ENCODE results near the gene GMPPB. TPM values are rescaled to one million over a fixed set of nuclear protein-coding genes. Genes with fewer than 3 reads are reported as not detected.

GMPPB gene
- total RNA-seq, 1 donor from 2014 or later = 21.2 TPM

GRCh38 chr3:49712631-49713317 lies 11.0 kb downstream of the GMPPB start:
- Mint-ChIP-seq H3K27me3 (ENCODE audit: unreplicated experiment) (peaks cover 8% of the 10 kb centered on the region), H3K4me1 (ENCODE audit: low read depth, unreplicated experiment) (peaks cover 8% of the 10 kb centered on the region), H3K36me3 (ENCODE audit: unreplicated experiment) (no peaks in the 10 kb centered on the region), H3K9me3 (ENCODE audit: unreplicated experiment) (peaks cover 4% of the 10 kb centered on the region), H3K4me3 (ENCODE audit: unreplicated experiment) (no peak overlapping the region), H3K27ac (ENCODE audit: unreplicated experiment) (no peak overlapping the region)
- no peak for DNase-seq
- TF ChIP-seq CTCF (IDR thresholded peaks at IDR 0.05; ENCODE audit: partially characterized antibody, unreplicated experiment) = no peak

GRCh38 chr3:49712166-49712565 lies 11.6 kb downstream of the GMPPB start:
- no peak for DNase-seq
- Mint-ChIP-seq H3K4me3 (ENCODE audit: unreplicated experiment) (no peak overlapping the region), H3K27ac (ENCODE audit: unreplicated experiment) (no peak overlapping the region), H3K27me3 (ENCODE audit: unreplicated experiment) (peaks cover 13% of the 10 kb centered on the region), H3K4me1 (ENCODE audit: low read depth, unreplicated experiment) (peaks cover 13% of the 10 kb centered on the region), H3K9me3 (ENCODE audit: unreplicated experiment) (peaks cover 5% of the 10 kb centered on the region), H3K36me3 (ENCODE audit: unreplicated experiment) (no peaks in the 10 kb centered on the region)
- no peak for TF ChIP-seq CTCF (IDR thresholded peaks at IDR 0.05; ENCODE audit: partially characterized antibody, unreplicated experiment)

GRCh38 chr3:49711489-49711888 lies 12.3 kb downstream of the GMPPB start:
- H3K4me1 Mint-ChIP-seq (ENCODE audit: low read depth, unreplicated experiment) = peaks cover 20% of the 10 kb centered on the region
- H3K4me3 Mint-ChIP-seq (ENCODE audit: unreplicated experiment) = no peak overlapping the region
- TF ChIP-seq CTCF (IDR thresholded peaks at IDR 0.05; ENCODE audit: partially characterized antibody, unreplicated experiment) = no peak
- DNase-seq = no peak
- H3K9me3 Mint-ChIP-seq (ENCODE audit: unreplicated experiment) = peaks cover 6% of the 10 kb centered on the region
- peak overlapping the region; percentile 11 for H3K27ac Mint-ChIP-seq (ENCODE audit: unreplicated experiment)
- H3K36me3 Mint-ChIP-seq (ENCODE audit: unreplicated experiment) = no peaks in the 10 kb centered on the region
- H3K27me3 Mint-ChIP-seq (ENCODE audit: unreplicated experiment) = peaks cover 15% of the 10 kb centered on the region

GRCh38 chr3:49709852-49710251 lies 13.9 kb downstream of the GMPPB start:
- H3K27me3 Mint-ChIP-seq (ENCODE audit: unreplicated experiment) = peaks cover 15% of the 10 kb centered on the region
- no peaks in the 10 kb centered on the region for H3K36me3 Mint-ChIP-seq (ENCODE audit: unreplicated experiment)
- no peak for DNase-seq
- H3K4me1 Mint-ChIP-seq (ENCODE audit: low read depth, unreplicated experiment) = peaks cover 20% of the 10 kb centered on the region
- TF ChIP-seq CTCF (IDR thresholded peaks at IDR 0.05; ENCODE audit: partially characterized antibody, unreplicated experiment) = no peak
- H3K9me3 Mint-ChIP-seq (ENCODE audit: unreplicated experiment) = peaks cover 6% of the 10 kb centered on the region
- H3K4me3 Mint-ChIP-seq (ENCODE audit: unreplicated experiment) = no peak overlapping the region
- peak overlapping the region; percentile 6 for H3K27ac Mint-ChIP-seq (ENCODE audit: unreplicated experiment)

- Mint-ChIP-seq H3K36me3 (ENCODE audit: unreplicated experiment) (no peaks in the 10 kb centered on the region), H3K27ac (ENCODE audit: unreplicated experiment) (peak overlapping the region; percentile 46), H3K4me1 (ENCODE audit: low read depth, unreplicated experiment) (peaks cover 18% of the 10 kb centered on the region), H3K27me3 (ENCODE audit: unreplicated experiment) (peaks cover 18% of the 10 kb centered on the region), H3K9me3 (ENCODE audit: unreplicated experiment) (peaks cover 5% of the 10 kb centered on the region), H3K4me3 (ENCODE audit: unreplicated experiment) (peak overlapping the region; percentile 41)
- no peak for DNase-seq
- no peak for TF ChIP-seq CTCF (IDR thresholded peaks at IDR 0.05; ENCODE audit: partially characterized antibody, unreplicated experiment)
Measured at GRCh38 chr3:49707113-49707480, 16.7 kb downstream of the GMPPB start.
